HepG2 (cell line): ENCODE results near the gene RBCK1. TPM values are rescaled to one million over a fixed set of nuclear protein-coding genes. Genes with fewer than 3 reads are reported as not detected.

Experiments used
- ESRRA ChIP-seq: sonication (generic); formaldehyde crosslinking; IDR thresholded peaks from 2 replicates; pipeline ENCODE4 v1.5.1; 2020; ENCODE audit warnings: mild to moderate bottlenecking, low read depth, missing genetic modification reagents
- HDAC6 ChIP-seq: fragments of 200-600 bp; sonication (generic); IDR thresholded peaks from 2 replicates; pipeline ENCODE4 v1.7.0; 2017; ENCODE audit warnings: mild to moderate bottlenecking, antibody characterized with exemption, low read length, low read depth
- IRX3 ChIP-seq: sonication (generic); formaldehyde crosslinking; IDR thresholded peaks from 2 replicates; pipeline ENCODE4 v1.8.1; 2023; ENCODE audit warnings: mild to moderate bottlenecking, low read depth, missing genetic modification reagents, borderline replicate concordance
- MXI1 ChIP-seq: IDR thresholded peaks from 3 replicates; pipeline ENCODE4 v1.6.1; 2012; ENCODE audit warnings: low read depth, low read length, inconsistent platforms, borderline replicate concordance
- PAXIP1 ChIP-seq: sonication (generic); formaldehyde crosslinking; conservative IDR thresholded peaks from 2 replicates; pipeline ENCODE4 v1.4.0; 2020; ENCODE audit warnings: mild to moderate bottlenecking, missing genetic modification reagents, moderate library complexity
- PITX1 ChIP-seq: sonication (generic); formaldehyde crosslinking; IDR thresholded peaks from 2 replicates; pipeline ENCODE4 v1.5.1; 2020; ENCODE audit warnings: mild to moderate bottlenecking, missing genetic modification reagents
- RARA ChIP-seq: IDR thresholded peaks from 2 replicates; pipeline ENCODE4 v1.6.1; 2016; ENCODE audit warnings: missing genetic modification reagents, missing compliant biosample characterization
- RNF219 ChIP-seq: sonication (generic); formaldehyde crosslinking; IDR thresholded peaks from 2 replicates; pipeline ENCODE4 v1.5.0; 2020; ENCODE audit warnings: mild to moderate bottlenecking, missing genetic modification reagents
- YEATS2 ChIP-seq: sonication (generic); formaldehyde crosslinking; IDR thresholded peaks from 2 replicates; pipeline ENCODE4 v1.4.0; 2020; ENCODE audit warnings: missing genetic modification reagents, borderline replicate concordance
- ZC3H4 ChIP-seq: sonication (generic); formaldehyde crosslinking; IDR thresholded peaks from 2 replicates; pipeline ENCODE4 v1.4.0; 2020; ENCODE audit warnings: missing genetic modification reagents, borderline replicate concordance
- ZNF24 ChIP-seq: fragments of 450-650 bp; IDR thresholded peaks from 2 replicates; pipeline ENCODE4 v1.6.1; 2017; ENCODE audit warnings: antibody characterized with exemption, mild to moderate bottlenecking
- ZNF576 ChIP-seq: sonication (generic); formaldehyde crosslinking; IDR thresholded peaks from 2 replicates; pipeline ENCODE4 v1.4.0; 2020; ENCODE audit warnings: mild to moderate bottlenecking, missing genetic modification reagents
- ZNF780A ChIP-seq: sonication (generic); formaldehyde crosslinking; IDR thresholded peaks from 2 replicates; pipeline ENCODE4 v1.8.0; 2022; ENCODE audit warnings: mild to moderate bottlenecking, missing genetic modification reagents, moderate library complexity
- ZSCAN12 ChIP-seq: sonication (generic); formaldehyde crosslinking; IDR thresholded peaks from 2 replicates; pipeline ENCODE4 v1.9.0; 2021; ENCODE audit warnings: mild to moderate bottlenecking, missing genetic modification reagents
- ZSCAN22 ChIP-seq: sonication (generic); formaldehyde crosslinking; IDR thresholded peaks from 2 replicates; pipeline ENCODE4 v1.4.0; 2020; ENCODE audit warnings: mild to moderate bottlenecking, missing genetic modification reagents
- polyA plus RNA-seq, 8 experiments: library from polyadenylated mRNA; depleted of rRNA in 3 of 8; stranded (reverse) in 7 of 8; unstranded in 1 of 8; fragments of >200 nt; fragmentation: Illumina TruSeq in 4 of 8; extraction: Trizol in 4 of 8; gene quantifications; 2 replicates each; pipeline versions ENCODE4 v1.2.1 to v1.2.3, GENCODE V29; 2011 to 2016; ENCODE audit warnings: low read depth in 4 of 8, missing spikeins in 1 of 8, mixed read lengths in 1 of 8; ENCODE audit not compliant: insufficient read depth in 1 of 8
- total RNA-seq, 5 experiments: library from RNA; depleted of rRNA; stranded (reverse); fragments of >200 nt; fragmentation: Illumina TruSeq; extraction: Trizol; gene quantifications; 2 replicates each; pipeline ENCODE4 v1.2.3, GENCODE V29; 2016; ENCODE audit warnings: low read depth in 1 of 5
- TF ChIP-seq, protein P1 (sequence below): sonication (generic); formaldehyde crosslinking; IDR thresholded peaks from 2 replicates; pipeline ENCODE4 v1.5.1; 2020; ENCODE audit warnings: mild to moderate bottlenecking, moderate library complexity, missing genetic modification reagents
- TF ChIP-seq, protein P2 (sequence below): IDR thresholded peaks from 2 replicates; pipeline ENCODE4 v1.6.1; 2016

Gene RBCK1
- total and polyA plus RNA-seq, 2 of the 13 experiments (the other 11 are each of a cell fraction or from before 2014, with no cell fraction given): 149 to 215 TPM

GRCh38 chr20:431012-431904 is 23.2 kb downstream of the RBCK1 start (continued):
- 0 out of 2 replicates have a peak, but pooled peaks have one; percentile 13 for TF ChIP-seq ZNF24
- no peak for TF ChIP-seq HDAC6
- TF ChIP-seq RNF219 (CRISPR knock-in tag): no peak
- TF ChIP-seq YEATS2 (CRISPR knock-in tag): peak; percentile 76
- TF ChIP-seq ZNF780A (CRISPR knock-in tag): peak; percentile 45; the same call in 1 of the 2 replicates
- TF ChIP-seq, protein P1, sequence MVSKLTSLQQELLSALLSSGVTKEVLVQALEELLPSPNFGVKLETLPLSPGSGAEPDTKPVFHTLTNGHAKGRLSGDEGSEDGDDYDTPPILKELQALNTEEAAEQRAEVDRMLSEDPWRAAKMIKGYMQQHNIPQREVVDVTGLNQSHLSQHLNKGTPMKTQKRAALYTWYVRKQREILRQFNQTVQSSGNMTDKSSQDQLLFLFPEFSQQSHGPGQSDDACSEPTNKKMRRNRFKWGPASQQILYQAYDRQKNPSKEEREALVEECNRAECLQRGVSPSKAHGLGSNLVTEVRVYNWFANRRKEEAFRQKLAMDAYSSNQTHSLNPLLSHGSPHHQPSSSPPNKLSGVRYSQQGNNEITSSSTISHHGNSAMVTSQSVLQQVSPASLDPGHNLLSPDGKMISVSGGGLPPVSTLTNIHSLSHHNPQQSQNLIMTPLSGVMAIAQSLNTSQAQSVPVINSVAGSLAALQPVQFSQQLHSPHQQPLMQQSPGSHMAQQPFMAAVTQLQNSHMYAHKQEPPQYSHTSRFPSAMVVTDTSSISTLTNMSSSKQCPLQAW (CRISPR knock-in tag): peak; percentile 94
- TF ChIP-seq IRX3 (CRISPR knock-in tag): no peak
- TF ChIP-seq ZNF576 (CRISPR knock-in tag): no peak; the same call in 1 of the 2 replicates
- 0 out of 2 replicates have a peak, but pooled peaks have one; percentile 54 for TF ChIP-seq ESRRA (CRISPR knock-in tag)
- TF ChIP-seq MXI1: peak; percentile 57; the same call in 1 of the 3 replicates
- TF ChIP-seq PAXIP1 (CRISPR knock-in tag): no peak
- TF ChIP-seq RARA (CRISPR knock-in tag): peak; percentile 61
- peak; percentile 83; the same call in 1 of the 2 replicates for TF ChIP-seq ZC3H4 (CRISPR knock-in tag)
- TF ChIP-seq PITX1 (CRISPR knock-in tag): peak; percentile 68; the same call in 1 of the 2 replicates
- TF ChIP-seq ZSCAN22: no peak
- TF ChIP-seq, protein P2, sequence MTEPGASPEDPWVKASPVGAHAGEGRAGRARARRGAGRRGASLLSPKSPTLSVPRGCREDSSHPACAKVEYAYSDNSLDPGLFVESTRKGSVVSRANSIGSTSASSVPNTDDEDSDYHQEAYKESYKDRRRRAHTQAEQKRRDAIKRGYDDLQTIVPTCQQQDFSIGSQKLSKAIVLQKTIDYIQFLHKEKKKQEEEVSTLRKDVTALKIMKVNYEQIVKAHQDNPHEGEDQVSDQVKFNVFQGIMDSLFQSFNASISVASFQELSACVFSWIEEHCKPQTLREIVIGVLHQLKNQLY: peak; percentile 64; the same call in 1 of the 2 replicates
- TF ChIP-seq ZSCAN12: no peak
